H1 (cell line): ENCODE measurements around the gene EZH1. TPM values are rescaled to one million over a fixed set of nuclear protein-coding genes. Genes with fewer than 3 reads are reported as not detected.

Experiments used
- CBX8 ChIP-seq: fragments of 300-800, 300-1000 bp; sonication (generic); IDR thresholded peaks from 2 replicates; pipeline ENCODE4 v1.7.1; 2016; ENCODE audit warnings: low read depth, low read length, borderline replicate concordance
- CEBPB ChIP-seq: IDR thresholded peaks from 2 replicates; pipeline ENCODE4 v1.6.1; 2012; ENCODE audit warnings: low read depth, low read length
- EP300 ChIP-seq, 2 experiments: IDR thresholded peaks; 1 replicate in 1 of 2; 2 replicates in 1 of 2; pipeline ENCODE4 v1.6.1; 2011 to 2012; ENCODE audit warnings: low read depth in 2 of 2, low read length in 2 of 2, mild to moderate bottlenecking in 2 of 2, borderline replicate concordance in 1 of 2, inconsistent platforms in 1 of 2, moderate library complexity in 1 of 2
- EZH2 ChIP-seq: fragments of 200-600 bp; sonication (generic); IDR thresholded peaks from 2 replicates; pipeline ENCODE4 v1.7.1; 2012; ENCODE audit warnings: low read depth, mild to moderate bottlenecking, moderate library complexity, low read length, inconsistent platforms; ENCODE audit not compliant: severe bottlenecking
- GABPA ChIP-seq: IDR thresholded peaks from 2 replicates; pipeline ENCODE4 v1.6.1; 2011; ENCODE audit warnings: mild to moderate bottlenecking, low read length, moderate library complexity, borderline replicate concordance; ENCODE audit not compliant: insufficient read depth
- SP2 ChIP-seq: IDR thresholded peaks from 2 replicates; pipeline ENCODE4 v1.6.1; 2012; ENCODE audit warnings: mild to moderate bottlenecking, low read length, inconsistent platforms
- SRF ChIP-seq: IDR thresholded peaks from 2 replicates; pipeline ENCODE4 v1.6.1; 2011; ENCODE audit warnings: mild to moderate bottlenecking, low read depth, low read length, moderate library complexity
- polyA plus RNA-seq, 7 experiments: library from polyadenylated mRNA; depleted of rRNA in 3 of 7; stranded (reverse) in 5 of 7; unstranded in 2 of 7; fragments of >200 nt in 5 of 7; fragments of 200-250 nt in 2 of 7; gene quantifications; 1 replicate in 5 of 7; 2 replicates in 1 of 7; 4 replicates in 1 of 7; pipeline versions ENCODE4 v1.2.1 to v1.2.3, GENCODE V29; 2011 to 2013; ENCODE audit warnings: missing spikeins in 2 of 7, mixed read lengths in 2 of 7
- total RNA-seq: library from RNA; stranded (reverse); fragmentation: NEBNext Ultra II Directional; extraction: Animal tissue kit (Norgen Biotek cat#: 25700); gene quantifications from 2 replicates; pipeline ENCODE4 v1.2.1, GENCODE V29; 2021
- TF ChIP-seq, protein P1 (sequence below), 3 experiments: IDR thresholded peaks; 1 replicate in 2 of 3; 2 replicates in 1 of 3; pipeline versions ENCODE4 v1.5.1 to v1.6.1; 2011; ENCODE audit warnings: low read length in 3 of 3, mild to moderate bottlenecking in 3 of 3, inconsistent platforms in 2 of 3, low read depth in 1 of 3, moderate library complexity in 1 of 3; ENCODE audit not compliant: insufficient read depth in 1 of 3; ENCODE audit errors: control extremely low read depth in 1 of 3

EZH1 gene
- total and polyA plus RNA-seq, 2 of the 8 experiments (the other 6 are each of a cell fraction or from before 2014, with no cell fraction given) = 17.4 to 20.8 TPM

DNA sequence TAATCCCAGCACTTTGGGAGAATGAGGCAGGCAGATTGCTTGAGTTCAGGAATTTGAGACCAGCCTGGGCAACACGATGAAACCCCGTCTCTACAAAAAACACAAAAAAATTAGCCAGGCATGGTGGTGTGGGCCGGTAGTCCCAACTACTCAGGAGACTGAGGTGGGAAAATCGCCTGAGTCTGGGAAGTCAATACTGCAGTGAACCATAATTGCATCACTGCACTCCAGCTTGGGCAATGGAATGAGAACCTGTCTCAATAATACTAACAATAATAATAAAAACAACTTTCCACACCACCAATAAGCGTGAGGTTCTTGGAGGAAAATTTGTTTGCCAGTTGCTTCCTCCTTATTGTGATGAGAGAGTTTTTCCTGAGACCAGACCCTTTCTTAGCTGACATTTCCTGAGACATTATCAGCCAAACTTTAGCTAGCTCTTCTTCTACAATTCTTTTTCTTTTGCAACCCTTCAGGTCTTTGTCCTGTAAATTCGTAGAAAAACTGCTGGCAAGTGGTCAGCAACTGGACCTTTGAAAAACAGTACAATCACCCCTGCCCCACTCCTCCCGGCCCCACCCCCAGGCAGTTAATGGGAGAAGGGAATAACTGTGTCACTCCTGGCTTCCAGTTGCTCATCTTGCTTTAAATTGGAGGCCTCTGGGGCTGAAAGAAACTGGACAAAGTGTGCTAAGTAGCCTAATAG, 3.5 kb upstream of the EZH1 start (continued):
- TF ChIP-seq, protein P1, sequence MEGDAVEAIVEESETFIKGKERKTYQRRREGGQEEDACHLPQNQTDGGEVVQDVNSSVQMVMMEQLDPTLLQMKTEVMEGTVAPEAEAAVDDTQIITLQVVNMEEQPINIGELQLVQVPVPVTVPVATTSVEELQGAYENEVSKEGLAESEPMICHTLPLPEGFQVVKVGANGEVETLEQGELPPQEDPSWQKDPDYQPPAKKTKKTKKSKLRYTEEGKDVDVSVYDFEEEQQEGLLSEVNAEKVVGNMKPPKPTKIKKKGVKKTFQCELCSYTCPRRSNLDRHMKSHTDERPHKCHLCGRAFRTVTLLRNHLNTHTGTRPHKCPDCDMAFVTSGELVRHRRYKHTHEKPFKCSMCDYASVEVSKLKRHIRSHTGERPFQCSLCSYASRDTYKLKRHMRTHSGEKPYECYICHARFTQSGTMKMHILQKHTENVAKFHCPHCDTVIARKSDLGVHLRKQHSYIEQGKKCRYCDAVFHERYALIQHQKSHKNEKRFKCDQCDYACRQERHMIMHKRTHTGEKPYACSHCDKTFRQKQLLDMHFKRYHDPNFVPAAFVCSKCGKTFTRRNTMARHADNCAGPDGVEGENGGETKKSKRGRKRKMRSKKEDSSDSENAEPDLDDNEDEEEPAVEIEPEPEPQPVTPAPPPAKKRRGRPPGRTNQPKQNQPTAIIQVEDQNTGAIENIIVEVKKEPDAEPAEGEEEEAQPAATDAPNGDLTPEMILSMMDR (IDR thresholded peaks at IDR 0.05; ENCODE audit: control extremely low read depth in 1 of 3, insufficient read depth in 1 of 3, low read depth in 1 of 3, low read length in 3 of 3) = no peak
- TF ChIP-seq GABPA (no peak), EP300 (IDR thresholded peaks at IDR 0.05; ENCODE audit: borderline replicate concordance in 1 of 2, low read depth in 2 of 2, low read length in 2 of 2) (no peak), CEBPB (no peak), SRF (no peak), EZH2 (no peak), CBX8 (no peak), SP2 (no peak)
